Peyer's patch (tissue), 4 donors: Measurements from ENCODE around the gene N4BP2.

Experiments
- POLR2A ChIP-seq, 2 donors: fragments of 450-650 bp; IDR thresholded peaks; one replicate each; pipeline ENCODE4 v1.5.1; 2017; ENCODE audit warnings: antibody characterized with exemption in 2 of 2, mild to moderate bottlenecking in 2 of 2, moderate library complexity in 2 of 2
- TF ChIP-seq, protein P1 (sequence below), 6 experiments: fragments of 450-650 bp in 4 of 6; fragments of 200-600 bp in 2 of 6; sonication (generic) in 1 of 6; IDR thresholded peaks; one replicate each; pipeline ENCODE4 v1.5.1; 2017 to 2019; ENCODE audit warnings: antibody characterized with exemption in 6 of 6, mild to moderate bottlenecking in 3 of 6, moderate library complexity in 1 of 6

DNA sequence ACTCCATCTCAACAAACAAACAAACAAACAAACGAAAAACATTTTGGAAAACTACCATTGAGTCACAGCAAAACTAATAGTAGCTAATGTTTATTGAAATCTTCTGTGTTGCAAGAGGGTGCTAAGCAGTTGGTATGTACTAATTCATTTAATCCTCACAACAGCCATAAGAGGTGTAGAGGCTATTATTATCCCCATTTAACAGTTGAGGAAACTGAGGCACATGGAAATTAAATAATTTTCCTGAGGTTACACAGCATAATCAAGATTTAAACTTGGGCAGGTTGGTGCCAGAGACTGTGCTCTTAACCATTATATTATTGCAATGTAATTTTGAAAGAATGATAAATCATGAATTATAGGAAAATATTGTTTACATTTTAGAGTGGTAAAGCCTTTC is 122.7 kb downstream of the N4BP2 start:
- TF ChIP-seq, protein P1, sequence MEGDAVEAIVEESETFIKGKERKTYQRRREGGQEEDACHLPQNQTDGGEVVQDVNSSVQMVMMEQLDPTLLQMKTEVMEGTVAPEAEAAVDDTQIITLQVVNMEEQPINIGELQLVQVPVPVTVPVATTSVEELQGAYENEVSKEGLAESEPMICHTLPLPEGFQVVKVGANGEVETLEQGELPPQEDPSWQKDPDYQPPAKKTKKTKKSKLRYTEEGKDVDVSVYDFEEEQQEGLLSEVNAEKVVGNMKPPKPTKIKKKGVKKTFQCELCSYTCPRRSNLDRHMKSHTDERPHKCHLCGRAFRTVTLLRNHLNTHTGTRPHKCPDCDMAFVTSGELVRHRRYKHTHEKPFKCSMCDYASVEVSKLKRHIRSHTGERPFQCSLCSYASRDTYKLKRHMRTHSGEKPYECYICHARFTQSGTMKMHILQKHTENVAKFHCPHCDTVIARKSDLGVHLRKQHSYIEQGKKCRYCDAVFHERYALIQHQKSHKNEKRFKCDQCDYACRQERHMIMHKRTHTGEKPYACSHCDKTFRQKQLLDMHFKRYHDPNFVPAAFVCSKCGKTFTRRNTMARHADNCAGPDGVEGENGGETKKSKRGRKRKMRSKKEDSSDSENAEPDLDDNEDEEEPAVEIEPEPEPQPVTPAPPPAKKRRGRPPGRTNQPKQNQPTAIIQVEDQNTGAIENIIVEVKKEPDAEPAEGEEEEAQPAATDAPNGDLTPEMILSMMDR (IDR thresholded peaks at IDR 0.05): no peak
- no peak for TF ChIP-seq POLR2A (IDR thresholded peaks at IDR 0.05)
